SK-N-MC (cell line): Measurements from ENCODE around the gene APEX2.

Source experiments
- DNase-seq: peaks from one replicate; pipeline ENCODE4 v3.0.0-alpha.2; 2011; ENCODE audit warnings: low read depth, low spot score
- H3K27ac ChIP-seq: fragments of 200-600 bp; sonication (generic); 2 replicates; pipeline ENCODE4 v1.5.1; 2016; ENCODE audit warnings: mixed run types
- H3K36me3 ChIP-seq: fragments of 200-600 bp; sonication (generic); 2 replicates; pipeline ENCODE4 v1.6.1; 2017; ENCODE audit warnings: antibody characterized with exemption, low read length, mixed read lengths; ENCODE audit not compliant: insufficient read depth
- H3K4me3 ChIP-seq: fragments of 200-600 bp; sonication (generic); 2 replicates; pipeline ENCODE4 v1.5.1; 2016
- H3K9ac ChIP-seq: fragments of 200-600 bp; sonication (generic); 2 replicates; pipeline ENCODE4 v1.8.0; 2017; ENCODE audit warnings: mixed run types, mixed read lengths; ENCODE audit not compliant: insufficient read length
- H3K9me3 ChIP-seq: fragments of 200-600 bp; sonication (generic); 2 replicates; pipeline ENCODE4 v1.6.1; 2017; ENCODE audit warnings: low read depth, mild to moderate bottlenecking, antibody characterized with exemption, low read length, moderate library complexity, mixed read lengths
- EZH2 ChIP-seq: fragments of 200-600 bp; sonication (generic); IDR thresholded peaks from one replicate; pipeline ENCODE4 v1.6.1; 2017; ENCODE audit warnings: antibody characterized with exemption
- FOXP2 ChIP-seq: optimal IDR thresholded peaks from 2 replicates; pipeline ENCODE3; 2011; ENCODE audit warnings: mild to moderate bottlenecking, moderate library complexity; ENCODE audit not compliant: insufficient read depth; ENCODE audit errors: extremely low read length, control extremely low read depth
- POLR2AphosphoS5 ChIP-seq: IDR thresholded peaks from 2 replicates; pipeline ENCODE4 v1.6.1; 2012; ENCODE audit warnings: mild to moderate bottlenecking, low read depth, low read length, borderline replicate concordance

APEX2 gene

GRCh38 chrX:55007656-55008055 is 7.5 kb downstream of the APEX2 start:
- no peak for TF ChIP-seq EZH2
- TF ChIP-seq FOXP2: no peak
- TF ChIP-seq POLR2AphosphoS5: no peak
- H3K36me3 ChIP-seq: peaks cover 26% of the 10 kb centered on the region; the same call in 1 of the 2 replicates
- H3K4me3 ChIP-seq: no peak overlapping the region
- no peak overlapping the region for H3K27ac ChIP-seq
- DNase-seq: no peak
- no peak overlapping the region for H3K9ac ChIP-seq
- H3K9me3 ChIP-seq: no peaks in the 10 kb centered on the region

GRCh38 chrX:55008571-55009358 is 8.6 kb downstream of the APEX2 start:
- no peak overlapping the region for H3K9ac ChIP-seq
- H3K4me3 ChIP-seq: no peak overlapping the region
- DNase-seq: no peak
- no peaks in the 10 kb centered on the region for H3K9me3 ChIP-seq
- no peak overlapping the region for H3K27ac ChIP-seq
- peaks cover 14% of the 10 kb centered on the region; the same call in 1 of the 2 replicates for H3K36me3 ChIP-seq
- TF ChIP-seq POLR2AphosphoS5 (no peak), EZH2 (no peak), FOXP2 (no peak)

- TF ChIP-seq POLR2AphosphoS5: no peak
- no peak for TF ChIP-seq FOXP2
- no peak for TF ChIP-seq EZH2
Measured at GRCh38 chrX:55011294-55011693, 11.1 kb downstream of the APEX2 start.

GRCh38 chrX:55014897-55015299 is 14.7 kb downstream of the APEX2 start:
- Histone ChIP-seq H3K9ac (no peak overlapping the region), H3K4me3 (no peak overlapping the region), H3K36me3 (no peaks in the 10 kb centered on the region), H3K27ac (no peak overlapping the region), H3K9me3 (no peaks in the 10 kb centered on the region)
- DNase-seq: no peak
- TF ChIP-seq POLR2AphosphoS5 (no peak), EZH2 (no peak), FOXP2 (no peak)

More at GRCh38 chrX:55011294-55011693, 11.1 kb downstream of the APEX2 start:
- no peak for DNase-seq
- Histone ChIP-seq H3K36me3 (no peaks in the 10 kb centered on the region; the same call in 1 of the 2 replicates), H3K9ac (no peak overlapping the region), H3K9me3 (no peaks in the 10 kb centered on the region), H3K4me3 (no peak overlapping the region), H3K27ac (no peak overlapping the region)

GRCh38 chrX:55026143-55026542 is 26.0 kb downstream of the APEX2 start:
- Histone ChIP-seq H3K27ac (no peak overlapping the region), H3K4me3 (no peak overlapping the region), H3K9ac (no peak overlapping the region), H3K36me3 (no peaks in the 10 kb centered on the region), H3K9me3 (no peaks in the 10 kb centered on the region)
- no peak for DNase-seq
- TF ChIP-seq POLR2AphosphoS5: no peak
- TF ChIP-seq EZH2: no peak
- TF ChIP-seq FOXP2: no peak

- Histone ChIP-seq H3K9me3 (no peaks in the 10 kb centered on the region), H3K36me3 (no peaks in the 10 kb centered on the region), H3K4me3 (no peak overlapping the region), H3K27ac (no peak overlapping the region), H3K9ac (no peak overlapping the region)
- DNase-seq: no peak
- TF ChIP-seq FOXP2 (no peak), EZH2 (no peak), POLR2AphosphoS5 (no peak)
Measured at GRCh38 chrX:55026840-55027239, 26.7 kb downstream of the APEX2 start.

- Histone ChIP-seq H3K9me3 (no peaks in the 10 kb centered on the region), H3K9ac (no peak overlapping the region), H3K27ac (no peak overlapping the region), H3K4me3 (no peak overlapping the region), H3K36me3 (no peaks in the 10 kb centered on the region)
- no peak for TF ChIP-seq FOXP2
- no peak for TF ChIP-seq EZH2
- TF ChIP-seq POLR2AphosphoS5: no peak
- no peak for DNase-seq
Measured at GRCh38 chrX:55028040-55028439, 27.9 kb downstream of the APEX2 start.

GRCh38 chrX:55028611-55029010 is 28.4 kb downstream of the APEX2 start:
- Histone ChIP-seq H3K36me3 (no peaks in the 10 kb centered on the region), H3K4me3 (no peak overlapping the region), H3K9ac (no peak overlapping the region), H3K27ac (no peak overlapping the region), H3K9me3 (no peaks in the 10 kb centered on the region)
- DNase-seq: no peak
- no peak for TF ChIP-seq EZH2

GRCh38 chrX:55029291-55029690 is 29.1 kb downstream of the APEX2 start:
- Histone ChIP-seq H3K36me3 (no peaks in the 10 kb centered on the region), H3K4me3 (no peak overlapping the region), H3K9me3 (no peaks in the 10 kb centered on the region), H3K27ac (no peak overlapping the region), H3K9ac (no peak overlapping the region)
- DNase-seq: no peak
- TF ChIP-seq EZH2 (no peak), FOXP2 (no peak), POLR2AphosphoS5 (no peak)
